Gastrocnemius medialis (tissue), 4 donors: ENCODE data around the gene GPRC5A. TPM values are rescaled to one million over a fixed set of nuclear protein-coding genes. Genes with fewer than 3 reads are reported as not detected.

Source experiments
- ATAC-seq, 2 donors: fragments of 150-250 bp; one replicate each; pipeline ENCODE4 v1.9.1; 2016
- DNase-seq, 2 donors: peaks; one replicate each; pipeline ENCODE4 v3.0.0-alpha.2; 2019
- H3K27ac ChIP-seq, 4 donors: fragments of 200-600 bp; sonication (generic); 1 replicate in 1 of 4; 2 replicates in 3 of 4; pipeline ENCODE4 v1.5.1; 2016 to 2018; ENCODE audit warnings: mild to moderate bottlenecking in 2 of 4, moderate library complexity in 1 of 4
- H3K27me3 ChIP-seq, 3 donors: fragments of 200-600 bp; sonication (generic) in 2 of 3; 1 replicate in 1 of 3; 2 replicates in 2 of 3; pipeline versions ENCODE4 v1.5.1 to v1.6.0; 2016 to 2019; ENCODE audit warnings: mild to moderate bottlenecking in 1 of 3, moderate library complexity in 1 of 3
- H3K36me3 ChIP-seq, 2 donors: fragments of 200-600 bp; sonication (generic) in 1 of 2; one replicate each; pipeline ENCODE4 v1.5.1; 2017 to 2018
- H3K4me1 ChIP-seq, 2 donors: fragments of 200-600 bp; sonication (generic) in 1 of 2; one replicate each; pipeline ENCODE4 v1.5.1; 2016 to 2017; ENCODE audit warnings: mild to moderate bottlenecking in 2 of 2
- H3K4me3 ChIP-seq, 4 donors: fragments of 200-600 bp; sonication (generic) in 3 of 4; 1 replicate in 1 of 4; 2 replicates in 3 of 4; pipeline ENCODE4 v1.5.1; 2016 to 2019; ENCODE audit warnings: mild to moderate bottlenecking in 2 of 4
- H3K9me3 ChIP-seq, 3 donors: fragments of 200-600 bp; sonication (generic) in 2 of 3; 1 replicate in 1 of 3; 2 replicates in 2 of 3; pipeline ENCODE4 v1.5.1; 2016 to 2019
- CTCF ChIP-seq, 5 experiments: fragments of 450-650 bp in 3 of 5; fragments of 200-600 bp in 2 of 5; sonication (generic) in 2 of 5; IDR thresholded peaks in 4 of 5; conservative IDR thresholded peaks in 1 of 5; 1 replicate in 4 of 5; 2 replicates in 1 of 5; pipeline ENCODE4 v1.5.1; 2016 to 2019; ENCODE audit warnings: antibody characterized with exemption in 5 of 5, mild to moderate bottlenecking in 3 of 5, moderate library complexity in 3 of 5
- POLR2A ChIP-seq, 2 donors: fragments of 450-650 bp; IDR thresholded peaks; one replicate each; pipeline ENCODE4 v1.6.1; 2017; ENCODE audit warnings: antibody characterized with exemption in 2 of 2, mild to moderate bottlenecking in 2 of 2, moderate library complexity in 2 of 2
- in situ Hi-C, 4 donors: fragments of 200-750 bp; cut with MboI; loops; one replicate each; pipeline versions ENCODE4 v1.15.0 to v1.8.0; 2017; ENCODE audit warnings: low sequenced_read_pairs in 4 of 4
- intact Hi-C: fragments of 100-400 bp; cut with DNase I; formaldehyde crosslinking; loops from one replicate; pipeline ENCODE4 v1.15.1; 2023; ENCODE audit warnings: low total_unique reads
- microRNA counts, 2 donors: library from miRNA; unstranded; fragments of <30 nt; microRNA quantifications; one replicate each; lab custom pipeline; 2016
- total RNA-seq, 4 donors: library from RNA; depleted of rRNA; stranded (reverse); fragments of >200 nt; gene quantifications; one replicate each; pipeline versions ENCODE4 v1.1.0 to v1.2.3, GENCODE V29; 2016

The GPRC5A gene
- total RNA-seq, 4 donors from 2014 or later, result 0.23 to 5.8 (median 0.52) TPM

- intact Hi-C loops (no loop called here), in situ Hi-C loops (no loop called here)
- TF ChIP-seq CTCF (IDR thresholded peaks at IDR 0.05 in 4 of 5, conservative IDR thresholded peaks at IDR 0.05 in 1 of 5) (no peak), POLR2A (IDR thresholded peaks at IDR 0.05) (no peak)
- DNase-seq (no peak), ATAC-seq (no peak)
- Histone ChIP-seq H3K36me3 (no peaks in the 10 kb centered on the region), H3K4me1 (no peaks in the 10 kb centered on the region), H3K4me3 (no peak overlapping the region), H3K9me3 (no peaks in the 10 kb centered on the region), H3K27me3 (no peaks in the 10 kb centered on the region), H3K27ac (no peak overlapping the region)
Observed at GRCh38 chr12:12964255-12964654, 72.9 kb downstream of the GPRC5A start.

GRCh38 chr12:12965836-12966235 lies 74.5 kb downstream of the GPRC5A start:
- Histone ChIP-seq H3K36me3 (peaks cover 0 to 8% of the 10 kb centered on the region in 2 donors), H3K27me3 (no peaks in the 10 kb centered on the region), H3K27ac (no peak overlapping the region), H3K4me3 (no peak overlapping the region), H3K4me1 (no peaks in the 10 kb centered on the region), H3K9me3 (no peaks in the 10 kb centered on the region)
- TF ChIP-seq POLR2A (IDR thresholded peaks at IDR 0.05) (no peak), CTCF (IDR thresholded peaks at IDR 0.05 in 4 of 5, conservative IDR thresholded peaks at IDR 0.05 in 1 of 5) (no peak)
- DNase-seq, result no peak
- in situ Hi-C loops (no loop called here), intact Hi-C loops (no loop called here)
- ATAC-seq, result no peak

MicroRNA genes within 50 kb of the gene (microRNA counts, 767-probe panel; counts per million panel counts)
- microRNA hsa-miR-614 (lab: Ali Mortazavi, UCI), result 356 to 448 counts per million in 2 donors

Other genes starting within 250 kb of the GPRC5A start
- gene GPR19, start 195.4 kb upstream of the GPRC5A start, total RNA-seq, result not detected
- 10 to 100 TPM; 43.6 to 76.4 (median 56.6) TPM for gene CDKN1B, start 174.2 kb upstream of the GPRC5A start, total RNA-seq
- gene APOLD1, start 105.9 kb upstream of the GPRC5A start, total RNA-seq, result 10 to 100 TPM; 25.8 to 73.7 (median 67.7) TPM
- 10 to 100 TPM; 37.1 to 75.4 (median 58.3) TPM for gene DDX47, start 78.2 kb upstream of the GPRC5A start, total RNA-seq
- not detected for gene GPRC5D, start 60.6 kb downstream of the GPRC5A start, total RNA-seq
- gene HEBP1, start 108.7 kb downstream of the GPRC5A start, total RNA-seq, result 10 to 100 TPM in 2 of 4 donors, 1 to 10 TPM in 2; 3.8 to 15.8 (median 9.9) TPM
- 1 to 10 TPM; 1.8 to 3.5 (median 2.5) TPM for gene FAM234B, start 152.8 kb downstream of the GPRC5A start, total RNA-seq
- gene GSG1, start 212.1 kb downstream of the GPRC5A start, total RNA-seq, result not detected